Stimulated activated CD8-positive, alpha-beta memory T cell treated with anti-CD3 and anti-CD28 coated beads, Interleukin-15, amount 100 ng/mL, for 4 hours (primary cell): ENCODE measurements around the gene SLC25A6.
"Not testable (repeated sequence)": the region's sequence is repeated elsewhere in the genome, so short reads cannot be mapped to it uniquely, and the experiment has no call there.

ENCODE experiments used
- DNase-seq, 2 donors: peaks; one replicate each; pipeline ENCODE4 v3.0.0-alpha.2; 2020; ENCODE audit warnings: low read depth in 2 of 2

The SLC25A6 gene

GRCh38 chrX:1412551-1413161, 20.7 kb upstream of the SLC25A6 start:
- DNase-seq = no peak

DNA sequence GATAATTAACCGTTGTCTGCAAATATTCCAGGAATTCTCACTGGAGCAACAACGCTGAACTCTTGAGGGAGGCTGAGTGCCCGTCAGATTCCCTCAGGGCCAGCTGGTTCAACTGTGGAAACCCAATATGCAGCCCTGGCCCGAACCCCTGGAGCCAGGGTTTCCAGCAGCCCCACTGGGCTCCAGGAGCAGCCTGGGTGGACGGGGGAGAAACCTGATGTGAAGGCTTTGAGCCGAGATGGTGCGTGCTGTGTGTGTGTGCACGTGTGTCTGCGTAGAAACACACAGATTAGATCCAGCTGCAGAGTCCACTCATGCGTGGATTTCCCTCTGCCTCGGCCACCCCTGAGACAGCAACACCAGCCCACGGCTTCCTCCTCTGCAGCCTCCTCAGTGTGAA, 19.4 kb upstream of the SLC25A6 start:
- DNase-seq = no peak

DNA sequence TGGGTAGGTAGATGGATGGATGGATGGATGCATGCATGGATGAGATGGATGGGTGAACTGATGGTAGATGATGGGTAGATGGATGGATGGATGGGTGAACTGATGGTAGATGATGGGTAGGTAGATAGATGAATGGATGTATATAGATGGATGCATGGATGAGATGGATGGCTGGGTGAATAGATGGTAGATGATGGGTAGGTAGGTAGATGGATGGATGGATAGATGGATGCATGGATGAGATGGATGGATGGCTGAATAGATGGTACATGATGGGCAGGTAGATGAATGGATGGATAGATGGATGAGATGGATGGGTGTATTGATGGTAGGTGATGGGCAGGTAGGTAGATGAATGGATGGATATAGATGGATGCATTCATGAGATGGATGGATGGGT, 15.1 kb upstream of the SLC25A6 start:
- DNase-seq = no peak

- not testable (repeated sequence) for DNase-seq
Observed at GRCh38 chrX:1405769-1406168, 13.9 kb upstream of the SLC25A6 start.

DNA sequence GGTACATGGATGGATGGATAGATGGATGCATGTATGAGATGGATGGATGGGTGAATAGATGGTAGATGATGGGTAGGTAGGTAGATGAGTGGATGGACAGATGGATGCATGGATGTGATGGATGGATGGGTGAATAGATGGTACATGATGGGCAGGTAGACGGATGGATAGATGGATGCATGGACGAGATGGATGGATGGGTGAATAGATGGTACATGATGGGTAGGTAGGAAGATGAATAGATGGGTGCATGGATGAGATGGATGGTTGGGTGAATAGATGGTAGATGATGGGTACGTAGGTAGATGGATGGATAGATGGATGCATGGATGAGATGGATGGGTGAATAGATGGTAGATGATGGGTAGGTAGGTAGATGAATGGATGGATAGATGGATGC, 12.0 kb upstream of the SLC25A6 start:
- DNase-seq = not testable (repeated sequence)

DNA sequence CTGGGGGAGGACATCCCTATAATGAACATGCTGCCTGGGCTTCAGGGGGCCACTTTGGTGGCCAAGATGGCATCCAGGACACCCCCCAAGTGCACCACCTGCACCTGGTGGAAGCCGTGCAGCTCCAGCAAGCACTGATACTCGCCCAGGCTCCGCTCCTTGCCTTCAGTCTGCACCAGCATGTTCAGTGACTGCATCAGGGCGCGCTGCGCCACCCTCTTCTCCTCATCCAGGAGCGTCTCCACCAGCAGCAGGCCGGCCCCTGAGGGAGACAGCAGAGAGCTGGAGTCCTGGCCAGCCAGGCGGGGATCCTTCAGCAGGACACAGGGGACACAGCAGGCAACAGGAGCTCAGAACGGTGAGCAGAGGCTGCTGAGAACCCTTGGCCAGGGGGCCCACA, 11.3 kb upstream of the SLC25A6 start:
- DNase-seq = no peak

DNA sequence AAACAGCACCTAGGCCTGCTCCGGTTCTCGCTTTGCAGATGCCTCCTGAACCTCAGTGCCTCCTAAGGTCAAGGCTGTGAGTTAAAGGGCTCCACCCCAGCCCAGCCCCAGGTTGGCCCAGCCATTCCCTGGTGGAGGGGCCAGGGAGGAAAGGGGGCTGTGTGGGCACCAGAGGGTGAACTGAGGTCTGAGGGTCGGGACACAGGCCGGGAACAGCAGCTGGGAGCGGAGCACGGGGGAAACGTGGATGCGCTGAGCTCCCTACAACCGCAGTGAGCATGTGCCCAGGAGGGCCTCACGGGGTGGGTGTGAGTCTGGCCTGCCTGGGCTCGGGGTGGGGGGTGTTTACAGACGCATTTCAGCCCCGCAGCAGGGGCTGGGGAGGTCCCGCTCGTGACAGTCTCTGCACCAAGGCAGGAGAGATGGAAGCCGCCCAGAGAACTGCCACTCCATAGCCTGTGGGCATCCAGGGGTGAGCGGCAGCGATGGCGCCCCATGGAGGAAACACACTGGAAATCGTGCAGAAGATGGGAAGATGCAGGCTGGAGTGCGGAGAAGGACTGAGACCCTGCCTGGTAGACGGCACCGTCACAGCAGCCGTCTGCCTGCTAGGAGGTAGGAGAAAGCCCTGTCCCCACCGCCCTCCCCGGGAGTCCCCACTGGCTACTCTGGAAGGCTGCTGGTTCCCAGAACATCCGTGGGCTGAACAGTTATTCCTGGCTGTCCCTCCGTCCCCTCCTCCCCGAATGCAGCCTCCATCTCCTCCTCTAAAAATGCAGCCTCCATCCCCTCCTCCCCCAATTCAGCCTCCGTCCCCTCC, 9.9 kb upstream of the SLC25A6 start:
- DNase-seq = no peak

DNA sequence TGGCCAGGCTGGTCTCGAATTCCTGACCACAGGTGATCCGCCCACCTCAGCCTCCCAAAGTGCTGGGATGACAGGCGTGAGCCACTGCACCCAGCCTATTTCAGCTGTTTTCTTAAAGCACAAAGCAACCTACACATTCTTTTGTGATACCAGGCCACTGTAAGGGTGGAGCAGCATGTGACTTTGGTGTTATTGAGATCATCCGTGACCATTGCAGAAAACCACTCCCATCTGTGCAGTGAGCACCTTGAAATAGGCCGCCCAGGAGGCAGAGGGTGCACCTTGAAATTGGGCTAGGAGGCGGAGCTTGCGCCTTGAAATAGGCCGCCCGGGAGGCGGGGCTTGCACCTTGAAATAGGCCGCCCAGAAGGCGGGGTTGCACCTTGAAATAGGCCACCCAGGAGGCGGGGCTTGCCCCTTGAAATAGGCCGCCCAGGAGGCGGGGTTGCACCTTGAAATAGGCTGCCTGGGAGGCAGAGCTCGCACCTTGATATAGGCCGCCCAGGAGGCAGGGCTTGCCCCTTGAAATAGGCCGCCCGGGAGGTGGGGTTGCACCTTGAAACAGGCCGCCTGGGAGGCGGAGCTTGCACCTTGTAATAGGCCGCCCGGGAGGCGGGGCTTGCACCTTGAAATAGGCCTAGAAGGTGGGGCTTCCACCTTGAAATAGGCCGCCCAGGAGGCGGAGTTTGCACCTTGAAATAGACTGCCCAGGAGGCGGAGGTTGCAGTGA, 9.0 kb upstream of the SLC25A6 start:
- DNase-seq = no peak

DNA sequence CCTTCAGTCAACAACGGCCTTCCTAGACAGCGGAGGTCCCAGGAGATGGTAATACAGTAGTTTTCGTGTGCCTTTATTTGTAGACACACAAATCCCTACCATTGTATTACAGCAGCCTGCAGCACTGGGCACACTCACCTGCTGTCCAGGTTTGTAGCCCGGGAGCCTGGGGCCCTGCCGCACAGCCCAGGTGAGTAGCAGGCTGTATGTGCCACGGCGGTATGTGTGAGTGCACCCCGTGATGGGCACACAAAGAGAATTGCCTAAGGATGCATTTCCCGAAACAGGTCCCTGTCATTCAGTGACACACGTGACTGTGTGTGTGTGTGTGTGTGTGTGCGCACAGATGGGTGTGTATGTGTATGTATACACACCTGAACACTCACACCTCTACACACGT, 8.1 kb upstream of the SLC25A6 start:
- DNase-seq = no peak

DNA sequence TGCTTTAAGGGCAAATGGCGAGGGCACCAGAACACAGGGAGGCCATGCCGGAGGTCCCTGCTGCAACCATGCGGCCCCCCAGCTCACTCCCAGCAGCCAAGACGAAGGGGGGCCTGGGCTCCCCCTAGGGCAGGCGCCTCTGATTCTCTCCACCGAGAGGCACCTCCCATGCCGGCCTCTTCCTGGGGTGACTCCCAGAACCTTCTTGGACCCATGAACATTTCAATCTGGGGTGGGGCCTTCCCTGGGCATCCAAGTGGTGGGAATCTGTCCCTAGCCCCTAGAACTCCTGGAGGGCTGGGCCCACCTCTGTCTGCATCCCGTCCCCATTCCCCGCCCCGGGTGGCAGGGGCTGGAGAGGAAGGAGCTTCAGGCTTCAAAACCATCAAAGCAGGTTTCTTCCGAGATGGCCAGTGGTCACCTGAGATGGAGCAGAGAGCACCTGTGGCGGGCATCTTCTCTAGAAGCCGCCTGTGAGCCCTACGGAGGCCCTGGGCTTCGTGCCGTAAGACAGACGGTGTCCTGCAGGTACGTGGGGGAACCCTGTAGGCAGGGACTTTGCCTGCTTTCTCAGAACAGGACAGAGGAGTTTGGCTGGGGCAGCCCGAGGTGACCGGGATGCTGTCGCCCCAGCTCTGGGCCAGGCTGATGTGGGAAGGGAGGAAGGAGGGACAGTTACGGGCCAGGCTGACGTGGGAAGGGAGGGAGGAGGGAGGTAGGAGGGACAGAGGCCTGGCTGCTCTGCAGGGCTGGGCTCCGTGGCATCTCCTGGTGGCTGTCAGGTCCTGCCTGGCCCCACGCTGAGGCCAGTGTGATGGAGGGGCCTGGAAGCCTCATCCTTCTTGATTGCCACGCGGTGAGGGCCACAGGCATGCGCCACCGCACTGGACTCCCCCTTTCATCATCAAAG, 6.8 kb upstream of the SLC25A6 start:
- no peak for DNase-seq

- no peak for DNase-seq
Observed at GRCh38 chrX:1397441-1398270, 5.7 kb upstream of the SLC25A6 start.

DNA sequence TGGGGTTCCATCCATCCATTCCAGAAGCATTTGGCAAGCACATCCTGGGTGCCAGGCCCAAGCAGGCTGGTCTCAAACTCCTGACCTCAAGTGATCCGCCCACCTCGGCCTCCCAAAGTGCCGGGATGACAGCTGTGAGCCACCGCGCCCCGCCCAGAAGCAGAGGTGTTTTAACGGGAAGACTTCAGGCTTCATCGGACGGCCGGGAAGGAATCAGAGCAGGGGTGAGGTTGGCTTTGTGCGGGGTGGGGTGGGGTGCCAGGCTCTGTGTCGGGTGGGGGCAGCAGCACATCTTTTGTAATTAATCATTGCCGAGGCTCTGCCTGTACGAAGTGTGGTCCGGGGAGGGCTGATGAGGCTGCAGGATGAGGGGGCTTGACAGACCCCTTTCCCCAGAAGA, 5.1 kb upstream of the SLC25A6 start:
- no peak for DNase-seq

GRCh38 chrX:1395646-1396216, 3.8 kb upstream of the SLC25A6 start:
- no peak for DNase-seq

- no peak for DNase-seq
Observed at GRCh38 chrX:1394731-1395501, 3.0 kb upstream of the SLC25A6 start.

GRCh38 chrX:1393871-1394615, 2.1 kb upstream of the SLC25A6 start:
- no peak for DNase-seq

GRCh38 chrX:1392376-1393068, 609 bp upstream of the SLC25A6 start:
- peak in 1 of 2 donors; percentile 30 for DNase-seq

DNA sequence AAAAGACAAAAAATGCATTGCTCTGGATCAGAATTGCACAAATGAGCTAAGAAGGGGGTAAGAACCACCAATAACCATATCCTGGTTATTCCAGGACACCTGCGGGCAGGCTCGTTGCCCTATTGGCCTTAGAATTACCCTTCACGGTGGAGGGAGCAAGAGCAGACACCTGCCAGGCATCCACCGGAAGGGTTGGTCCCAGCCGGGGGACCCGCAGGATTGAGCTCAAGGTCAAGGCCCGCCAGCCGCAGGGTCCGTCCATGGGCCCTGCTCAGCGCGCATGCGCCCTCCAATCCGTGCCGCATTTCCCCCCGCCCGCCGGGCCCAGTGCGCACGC, 575 bp downstream of the SLC25A6 start:
- DNase-seq = peak; percentile 80 to 89

- no peak for DNase-seq
Observed at GRCh38 chrX:1390621-1391369, 1.1 kb downstream of the SLC25A6 start.
